ENCODE measurements around the gene ARHGAP4. TPM values are rescaled to one million over a fixed set of nuclear protein-coding genes. Genes with fewer than 3 reads are reported as not detected.

Gene ARHGAP4
- total RNA-seq, 1 donor from 2014 or later: 50.7 TPM

- intact Hi-C loops (cut with DNase I): no loop called here
- DNase-seq (ENCODE audit: low spot score) (no peak), ATAC-seq (no peak)
Measured at GRCh38 chrX:153864101-153864500, 62.0 kb downstream of the ARHGAP4 start.

- ATAC-seq (no peak), DNase-seq (ENCODE audit: low spot score) (no peak)
- intact Hi-C loops (cut with DNase I): no loop called here
Measured at GRCh38 chrX:153863251-153863991, 62.6 kb downstream of the ARHGAP4 start.

GRCh38 chrX:153862369-153863250, 63.5 kb downstream of the ARHGAP4 start:
- DNase-seq (ENCODE audit: low spot score) (no peak), ATAC-seq (no peak)
- intact Hi-C loops (cut with DNase I): no loop called here

- intact Hi-C loops (cut with DNase I): no loop called here
- no peak for ATAC-seq
Measured at GRCh38 chrX:153861733-153862310, 64.2 kb downstream of the ARHGAP4 start.

GRCh38 chrX:153861151-153861550, 64.9 kb downstream of the ARHGAP4 start:
- DNase-seq (ENCODE audit: low spot score) (no peak), ATAC-seq (no peak)
- intact Hi-C loops (cut with DNase I): no loop called here

More at GRCh38 chrX:153861733-153862310, 64.2 kb downstream of the ARHGAP4 start:
- DNase-seq (ENCODE audit: low spot score): no peak

Other genes with a start within 250 kb of the ARHGAP4 start
- 23.2 TPM for gene SLC6A8, start 238.3 kb downstream of the ARHGAP4 start, total RNA-seq
- 124 TPM for gene BCAP31, start 201.9 kb downstream of the ARHGAP4 start, total RNA-seq
- gene ABCD1, start 201.4 kb downstream of the ARHGAP4 start, total RNA-seq: 10.1 TPM
- gene PLXNB3, start 162.0 kb downstream of the ARHGAP4 start, total RNA-seq: 73.1 TPM
- gene SRPK3, start 145.2 kb downstream of the ARHGAP4 start, total RNA-seq: 1.1 TPM
- gene IDH3G, start 131.9 kb downstream of the ARHGAP4 start, total RNA-seq: 39.9 TPM
- 110 TPM for gene SSR4, start 131.6 kb downstream of the ARHGAP4 start, total RNA-seq
- gene PDZD4, start 95.7 kb downstream of the ARHGAP4 start, total RNA-seq: 36.6 TPM
- gene L1CAM, start 40.1 kb downstream of the ARHGAP4 start, total RNA-seq: 83.2 TPM
- gene AVPR2, start 21.6 kb downstream of the ARHGAP4 start, total RNA-seq: 5.6 TPM
- 73.6 TPM for gene NAA10, start 8.8 kb upstream of the ARHGAP4 start, total RNA-seq
- 23.0 TPM for gene RENBP, start 18.4 kb upstream of the ARHGAP4 start, total RNA-seq
- 42.2 TPM for gene HCFC1, start 45.6 kb upstream of the ARHGAP4 start, total RNA-seq
- gene TMEM187, start 46.5 kb upstream of the ARHGAP4 start, total RNA-seq: 10.3 TPM
- gene IRAK1, start 93.6 kb upstream of the ARHGAP4 start, total RNA-seq: 53.9 TPM
- 85.6 TPM for gene MECP2, start 171.5 kb upstream of the ARHGAP4 start, total RNA-seq
- gene OPN1LW, start 218.0 kb upstream of the ARHGAP4 start, total RNA-seq: not detected